Karpas-422 (cell line): ENCODE measurements around the gene OR5AR1. TPM values are rescaled to one million over a fixed set of nuclear protein-coding genes. Genes with fewer than 3 reads are reported as not detected.

ENCODE experiments used
- DNase-seq: peaks from one replicate; pipeline ENCODE4 v3.0.0-alpha.2; 2015
- H2AFZ ChIP-seq: fragments of 200-600 bp; sonication (generic); 2 replicates; pipeline ENCODE4 v1.6.1; 2014; ENCODE audit warnings: antibody characterized with exemption, low read length, mixed read lengths
- H3K27ac ChIP-seq: fragments of 200-600 bp; sonication (generic); 2 replicates; pipeline ENCODE4 v1.5.1; 2014; ENCODE audit warnings: mild to moderate bottlenecking, low read length, moderate library complexity
- H3K27me3 ChIP-seq: fragments of 200-600 bp; sonication (generic); 2 replicates; pipeline ENCODE4 v1.6.1; 2014; ENCODE audit warnings: low read length, mixed read lengths
- H3K36me3 ChIP-seq: fragments of 200-600 bp; sonication (generic); 2 replicates; pipeline ENCODE4 v1.6.1; 2014; ENCODE audit warnings: low read length, mixed read lengths; ENCODE audit not compliant: insufficient read depth
- H3K4me1 ChIP-seq: fragments of 200-600 bp; sonication (generic); 2 replicates; pipeline ENCODE4 v1.6.1; 2014; ENCODE audit warnings: mild to moderate bottlenecking, low read length, mixed read lengths
- H3K4me2 ChIP-seq: fragments of 200-600 bp; sonication (generic); 2 replicates; pipeline ENCODE4 v1.6.1; 2014; ENCODE audit warnings: low read length, low read depth, mild to moderate bottlenecking; ENCODE audit not compliant: poor library complexity, severe bottlenecking
- H3K4me3 ChIP-seq: fragments of 200-600 bp; sonication (generic); 2 replicates; pipeline ENCODE4 v1.5.1; 2014; ENCODE audit warnings: mild to moderate bottlenecking, antibody characterized with exemption, low read length, mixed read lengths
- H3K79me2 ChIP-seq: fragments of 200-600 bp; sonication (generic); 2 replicates; pipeline ENCODE4 v1.6.1; 2014; ENCODE audit warnings: mild to moderate bottlenecking, low read length, mixed read lengths
- H3K9ac ChIP-seq: fragments of 200-600 bp; sonication (generic); 2 replicates; pipeline ENCODE4 v1.6.0; 2014; ENCODE audit warnings: low read length
- H3K9me2 ChIP-seq: fragments of 200-600 bp; sonication (generic), shearing (Covaris generic); replicated peaks from 2 replicates; pipeline ENCODE4 v1.6.0; 2014; ENCODE audit warnings: mild to moderate bottlenecking, low read length, moderate library complexity; ENCODE audit not compliant: insufficient read depth
- H3K9me3 ChIP-seq: fragments of 300-700, 200-600 bp; sonication (generic); 2 replicates; pipeline ENCODE4 v1.6.1; 2014; ENCODE audit warnings: low read length, mixed read lengths
- H4K20me1 ChIP-seq: fragments of 200-600 bp; sonication (generic); 2 replicates; pipeline ENCODE4 v1.6.1; 2014; ENCODE audit warnings: mild to moderate bottlenecking, antibody characterized with exemption, low read length, low read depth; ENCODE audit not compliant: insufficient read depth
- total RNA-seq: library from RNA; depleted of rRNA; stranded (reverse); fragments of >200 nt; shearing (Covaris generic); gene quantifications from 2 replicates; pipeline ENCODE4 v1.2.3, GENCODE V29; 2014; ENCODE audit warnings: low replicate concordance; rRNA removed

Gene OR5AR1
- total RNA-seq = not detected in 2 replicates

DNA sequence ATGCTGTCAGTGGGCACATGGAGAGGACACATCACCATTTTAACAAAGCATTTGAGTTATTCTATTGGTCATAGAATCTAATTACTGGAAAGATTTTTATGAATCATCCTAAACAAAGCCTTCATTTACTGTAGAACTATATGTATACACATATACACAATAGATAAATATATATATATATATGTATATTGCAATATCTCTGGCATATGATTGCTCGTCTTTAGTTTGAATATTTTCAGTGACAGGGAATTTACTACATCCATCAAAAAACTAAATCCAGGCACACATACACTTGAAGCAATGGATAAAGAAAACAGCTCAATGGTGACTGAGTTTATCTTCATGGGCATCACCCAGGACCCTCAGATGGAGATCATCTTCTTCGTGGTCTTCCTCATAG is at the start of gene OR5AR1:
TSS of gene OR5AR1 (plus strand) at position 301 of the 400 bp plus-strand sequence. CDS start at position 301, 0 bp downstream.
- no peak within 1 kb of the TSS for H3K9ac ChIP-seq
- H3K36me3 ChIP-seq = no peaks in the 10 kb centered on the region
- no peak for DNase-seq
- no peak within 1 kb of the TSS for H3K27ac ChIP-seq
- no peak within 1 kb of the TSS for H3K4me2 ChIP-seq
- no peaks in the 10 kb centered on the region for H3K9me2 ChIP-seq
- H3K4me1 ChIP-seq = no peaks in the 10 kb centered on the region
- no peaks in the 10 kb centered on the region for H3K79me2 ChIP-seq
- no peaks in the 10 kb centered on the region for H4K20me1 ChIP-seq
- no peaks in the 10 kb centered on the region for H3K9me3 ChIP-seq
- no peak within 1 kb of the TSS for H2AFZ ChIP-seq
- H3K27me3 ChIP-seq = no peaks in the 10 kb centered on the region
- H3K4me3 ChIP-seq = no peak within 1 kb of the TSS

DNA sequence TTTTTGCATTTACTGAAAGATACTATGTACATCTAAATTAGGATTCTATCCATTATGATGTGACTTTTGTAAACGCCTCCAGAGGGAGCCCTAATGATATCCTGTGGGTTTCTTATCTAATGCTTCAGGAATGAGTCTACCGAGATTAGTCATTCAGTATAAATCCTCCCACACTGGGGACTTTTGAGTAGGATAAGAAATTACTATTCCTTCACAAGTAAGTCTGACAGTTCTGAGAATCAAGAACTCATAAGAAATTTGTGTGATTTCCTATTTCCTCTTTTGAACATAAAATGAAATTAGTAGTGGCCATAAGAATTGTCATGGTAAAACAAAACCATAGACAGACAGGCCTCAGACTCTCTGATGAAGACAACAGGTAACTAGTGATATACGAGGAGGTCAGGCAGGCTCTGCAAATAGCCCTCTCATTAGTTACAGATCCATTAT is 38.8 kb upstream of the OR5AR1 start:
- no peaks in the 10 kb centered on the region for H3K9me2 ChIP-seq
- no peaks in the 10 kb centered on the region for H3K27me3 ChIP-seq
- no peak overlapping the region for H2AFZ ChIP-seq
- no peaks in the 10 kb centered on the region for H3K9me3 ChIP-seq
- H3K4me3 ChIP-seq = no peak overlapping the region
- H3K36me3 ChIP-seq = no peaks in the 10 kb centered on the region
- H3K27ac ChIP-seq = no peak overlapping the region
- H3K79me2 ChIP-seq = no peaks in the 10 kb centered on the region
- no peaks in the 10 kb centered on the region for H3K4me1 ChIP-seq
- H3K4me2 ChIP-seq = no peak overlapping the region
- no peaks in the 10 kb centered on the region for H4K20me1 ChIP-seq
- H3K9ac ChIP-seq = no peak overlapping the region
- peak; percentile 59 for DNase-seq

DNA sequence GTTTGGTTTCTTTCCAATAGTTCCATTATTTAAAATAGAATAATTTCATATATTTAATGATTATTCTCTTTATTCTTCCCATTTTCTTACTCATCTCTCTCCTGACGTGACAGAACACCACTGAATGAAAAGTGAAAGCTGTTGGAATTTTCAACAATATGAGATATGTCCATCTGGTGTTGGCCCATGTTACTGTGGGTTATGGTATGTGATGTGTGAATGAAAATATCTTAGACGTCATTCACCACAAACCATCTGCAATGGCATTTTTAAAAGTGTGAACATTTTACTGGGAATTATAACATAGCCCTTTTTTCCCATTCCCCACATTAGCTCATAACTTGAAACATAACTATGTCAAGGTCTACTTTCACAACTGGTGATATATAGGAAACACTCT is 37.5 kb upstream of the OR5AR1 start:
- H3K79me2 ChIP-seq = no peaks in the 10 kb centered on the region

DNA sequence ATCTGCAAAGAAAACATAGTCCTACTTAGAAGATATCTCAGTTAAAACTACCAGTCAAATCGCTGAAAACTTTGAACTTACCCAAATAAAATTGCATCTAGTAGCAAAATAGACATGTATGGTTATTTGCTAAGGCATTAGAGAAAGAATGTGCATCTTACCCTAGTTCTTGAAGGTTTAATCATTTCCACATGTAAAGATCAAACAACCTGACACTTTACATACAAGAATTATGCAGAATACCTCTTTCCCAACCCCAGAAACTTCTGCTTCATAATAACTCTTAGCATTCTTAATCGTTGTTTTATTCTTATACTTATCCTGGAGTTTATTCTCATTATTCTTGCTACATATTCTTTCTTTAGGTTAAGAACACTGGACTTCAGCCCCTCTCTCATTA is 31.2 kb upstream of the OR5AR1 start:
- Histone ChIP-seq H3K27me3 (no peaks in the 10 kb centered on the region), H3K4me1 (no peaks in the 10 kb centered on the region), H3K4me3 (no peak overlapping the region), H3K9ac (no peak overlapping the region), H3K9me2 (no peaks in the 10 kb centered on the region; the same call in 1 of the 2 replicates), H2AFZ (no peak overlapping the region), H3K9me3 (no peaks in the 10 kb centered on the region; the same call in 1 of the 2 replicates), H3K4me2 (no peak overlapping the region), H3K27ac (no peak overlapping the region), H3K79me2 (no peaks in the 10 kb centered on the region), H4K20me1 (no peaks in the 10 kb centered on the region), H3K36me3 (no peaks in the 10 kb centered on the region)
- DNase-seq = no peak

More for the DNA sequence above, 37.5 kb upstream of the OR5AR1 start:
- DNase-seq = no peak
- Histone ChIP-seq H3K27ac (no peak overlapping the region), H3K27me3 (no peaks in the 10 kb centered on the region), H3K9ac (no peak overlapping the region), H3K9me3 (no peaks in the 10 kb centered on the region), H3K4me3 (no peak overlapping the region), H3K4me2 (no peak overlapping the region), H3K9me2 (no peaks in the 10 kb centered on the region), H4K20me1 (no peaks in the 10 kb centered on the region), H2AFZ (no peak overlapping the region), H3K4me1 (no peaks in the 10 kb centered on the region), H3K36me3 (no peaks in the 10 kb centered on the region)

DNA sequence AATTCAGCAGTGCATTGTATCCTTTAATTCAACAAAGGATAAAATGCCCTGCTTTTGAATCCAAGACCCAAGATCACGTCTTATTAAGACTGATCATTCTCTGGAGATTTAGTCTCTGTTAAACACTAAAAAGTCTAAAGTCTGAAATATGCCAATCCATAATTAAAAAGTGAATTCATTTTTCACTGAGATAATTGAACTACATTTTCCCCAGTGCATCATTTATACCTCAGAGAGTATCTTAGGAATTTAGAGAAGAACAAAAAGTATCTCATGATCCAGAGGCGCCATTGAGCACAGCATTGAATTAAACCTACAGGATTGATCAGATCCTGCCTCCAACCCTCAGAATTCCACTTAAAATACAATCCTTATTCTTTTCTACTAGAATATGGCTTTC is 26.6 kb upstream of the OR5AR1 start:
- Histone ChIP-seq H3K27me3 (no peaks in the 10 kb centered on the region), H3K9me2 (no peaks in the 10 kb centered on the region; the same call in 1 of the 2 replicates), H2AFZ (no peak overlapping the region), H3K9ac (no peak overlapping the region), H3K27ac (no peak overlapping the region), H3K79me2 (no peaks in the 10 kb centered on the region), H3K4me3 (no peak overlapping the region), H4K20me1 (no peaks in the 10 kb centered on the region), H3K36me3 (no peaks in the 10 kb centered on the region), H3K9me3 (no peaks in the 10 kb centered on the region; the same call in 1 of the 2 replicates), H3K4me1 (no peaks in the 10 kb centered on the region), H3K4me2 (no peak overlapping the region)
- no peak for DNase-seq

DNA sequence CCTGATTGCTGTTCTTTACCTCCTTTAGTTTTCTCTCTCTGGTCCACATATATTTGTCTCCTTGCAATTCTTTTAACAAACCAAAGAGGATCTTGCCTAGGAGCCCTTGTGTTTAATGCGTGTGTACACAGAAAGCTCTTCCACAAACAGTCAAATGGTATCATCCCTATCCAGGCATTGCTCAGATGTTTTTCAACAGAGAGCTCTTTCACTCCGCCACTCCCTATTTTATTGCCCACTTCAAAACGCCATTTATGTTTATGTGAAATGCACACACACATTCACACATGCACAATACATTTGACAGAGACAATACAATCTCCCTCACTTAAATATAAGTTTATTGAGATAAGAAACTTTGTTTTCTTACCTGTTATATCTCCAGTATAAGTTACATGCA is 26.0 kb upstream of the OR5AR1 start:
- Histone ChIP-seq H3K27me3 (no peaks in the 10 kb centered on the region), H3K9me2 (no peaks in the 10 kb centered on the region; the same call in 1 of the 2 replicates), H3K4me2 (no peak overlapping the region), H2AFZ (no peak overlapping the region), H3K4me1 (no peaks in the 10 kb centered on the region), H3K9me3 (no peaks in the 10 kb centered on the region; the same call in 1 of the 2 replicates), H4K20me1 (no peaks in the 10 kb centered on the region), H3K36me3 (no peaks in the 10 kb centered on the region), H3K4me3 (no peak overlapping the region), H3K27ac (no peak overlapping the region), H3K9ac (no peak overlapping the region), H3K79me2 (no peaks in the 10 kb centered on the region)
- no peak for DNase-seq

DNA sequence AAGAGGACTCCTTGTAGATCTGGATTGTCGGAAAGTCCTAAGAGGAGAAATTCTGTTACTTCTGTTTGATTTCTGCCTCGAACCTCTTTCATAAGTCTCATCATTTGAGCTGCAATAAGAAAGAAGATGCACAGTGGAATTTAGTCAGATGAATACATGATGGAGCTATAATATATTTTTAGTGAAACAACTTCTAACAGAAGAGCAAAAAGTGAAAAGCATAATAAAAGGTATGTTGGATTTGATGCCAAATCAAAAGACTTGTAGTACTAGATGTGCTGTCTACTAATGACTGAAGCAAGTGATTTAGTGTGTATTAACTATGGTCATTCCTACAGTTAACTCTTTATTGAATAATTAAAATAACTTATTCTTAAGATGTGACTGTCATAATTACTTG is 21.1 kb upstream of the OR5AR1 start, which contains the start of gene OR5AP2:
TSS of gene OR5AP2 (minus strand) at position 101 of the 400 bp plus-strand sequence. CDS start at position 101, 0 bp downstream.
- Histone ChIP-seq H3K4me2 (no peak within 1 kb of the TSS), H4K20me1 (no peaks in the 10 kb centered on the region), H3K27me3 (no peaks in the 10 kb centered on the region), H3K79me2 (no peaks in the 10 kb centered on the region), H3K36me3 (no peaks in the 10 kb centered on the region), H3K27ac (no peak within 1 kb of the TSS), H2AFZ (no peak within 1 kb of the TSS), H3K9me3 (no peaks in the 10 kb centered on the region), H3K4me3 (no peak within 1 kb of the TSS), H3K4me1 (no peaks in the 10 kb centered on the region), H3K9me2 (no peaks in the 10 kb centered on the region), H3K9ac (no peak within 1 kb of the TSS)
- no peak for DNase-seq

DNA sequence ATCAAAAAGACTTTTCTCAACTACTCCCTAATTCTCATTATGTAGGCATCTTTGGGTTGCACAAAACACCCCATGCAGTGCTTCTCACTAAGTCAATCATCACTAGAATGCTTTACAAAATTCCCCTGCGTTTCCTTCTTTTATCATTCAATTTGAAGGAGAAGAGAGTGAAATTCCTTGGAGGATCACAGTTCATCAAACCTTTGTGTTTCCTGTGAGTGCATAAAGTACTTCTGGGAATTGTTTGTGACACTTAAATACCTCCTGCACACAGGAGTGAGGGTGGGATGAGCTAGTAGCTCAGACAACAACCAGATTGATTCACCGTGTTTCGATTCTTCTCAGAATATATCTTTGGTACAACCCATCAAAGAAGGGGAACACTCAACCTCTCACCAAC is 3.7 kb upstream of the OR5AR1 start:
- no peak overlapping the region for H2AFZ ChIP-seq
- H3K9ac ChIP-seq = no peak overlapping the region
- no peaks in the 10 kb centered on the region for H3K9me3 ChIP-seq
- no peaks in the 10 kb centered on the region for H3K27me3 ChIP-seq
- no peaks in the 10 kb centered on the region for H3K9me2 ChIP-seq
- H3K79me2 ChIP-seq = no peaks in the 10 kb centered on the region
- H3K36me3 ChIP-seq = no peaks in the 10 kb centered on the region
- no peak overlapping the region for H3K4me2 ChIP-seq
- no peaks in the 10 kb centered on the region for H3K4me1 ChIP-seq
- no peak overlapping the region for H3K27ac ChIP-seq
- H3K4me3 ChIP-seq = no peak overlapping the region
- no peak for DNase-seq
- no peaks in the 10 kb centered on the region for H4K20me1 ChIP-seq
